ENCODE measurements around the gene TULP4.
"Not testable (repeated sequence)": the region's sequence is repeated elsewhere in the genome, so short reads cannot be mapped to it uniquely, and the experiment has no call there.

TULP4 gene

GRCh38 chr6:158508450-158508849 lies 196.2 kb downstream of the TULP4 start:
- DNase-seq, result no peak

DNA sequence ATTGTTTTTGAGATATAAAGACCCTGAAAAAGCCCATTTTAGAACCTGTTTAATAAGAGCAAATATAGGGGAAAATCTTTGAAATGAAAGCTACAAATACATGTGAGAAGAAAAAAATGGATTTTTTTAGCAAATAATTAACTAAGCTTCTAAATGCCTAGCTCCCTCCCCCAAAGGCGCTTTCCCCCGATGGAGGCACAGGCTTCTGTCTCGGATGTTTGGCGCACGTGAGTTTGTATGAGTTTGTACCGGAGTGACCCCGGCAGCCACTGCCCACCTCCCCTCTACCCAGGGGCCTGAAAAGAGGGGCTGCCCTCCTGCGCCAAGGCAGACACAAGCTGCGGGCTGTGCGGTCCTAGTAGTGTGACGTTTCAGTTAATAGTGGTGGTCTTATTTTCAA lies 197.2 kb downstream of the TULP4 start:
- no peak for DNase-seq

GRCh38 chr6:158512809-158513208 lies 200.5 kb downstream of the TULP4 start:
- no peak for DNase-seq

DNA sequence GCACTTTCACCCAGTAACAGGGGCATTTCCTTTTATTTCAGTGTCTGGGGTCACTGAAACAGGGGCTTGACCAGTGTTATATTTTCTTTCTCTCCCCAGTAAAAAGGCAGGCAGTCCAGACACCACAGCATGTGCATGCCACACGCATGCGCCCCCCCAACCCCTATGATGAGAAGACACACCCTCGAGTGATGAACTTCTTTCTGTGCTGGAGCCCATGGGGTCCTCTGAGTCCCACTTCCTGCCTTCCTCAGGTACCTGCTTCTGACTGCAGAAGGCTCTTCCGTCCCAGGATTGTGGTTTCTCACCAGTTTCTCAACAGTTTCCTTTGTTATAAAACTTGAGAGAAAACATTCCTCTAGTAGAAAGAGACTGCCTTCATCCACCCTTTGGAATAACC lies 201.9 kb downstream of the TULP4 start:
- no peak for DNase-seq

GRCh38 chr6:158514991-158515390 lies 202.7 kb downstream of the TULP4 start:
- no peak for DNase-seq

DNA sequence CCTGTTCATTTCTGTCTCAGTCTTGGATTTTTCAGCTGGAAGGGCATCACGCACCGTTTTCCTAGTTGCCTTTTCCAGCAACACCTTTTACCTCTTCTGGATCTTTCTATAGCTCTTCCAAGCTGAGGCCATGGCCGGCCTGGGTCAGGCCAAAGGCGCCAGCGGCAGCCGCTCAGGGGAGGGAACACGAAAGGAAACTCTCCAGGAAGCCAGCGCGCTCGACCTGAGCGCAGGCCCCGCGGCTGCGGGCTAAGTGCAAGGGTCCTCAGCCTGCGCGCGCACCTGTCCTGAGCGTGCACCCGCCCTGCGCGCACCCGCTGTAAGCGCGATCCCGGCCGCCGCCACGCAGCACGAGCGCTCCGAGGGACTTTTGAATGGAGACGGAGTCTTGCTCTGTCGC lies 203.8 kb downstream of the TULP4 start:
- DNase-seq, result no peak

- no peak for DNase-seq
These were observed 204.8 kb downstream of the TULP4 start for GRCh38 chr6:158517038-158517437.

DNA sequence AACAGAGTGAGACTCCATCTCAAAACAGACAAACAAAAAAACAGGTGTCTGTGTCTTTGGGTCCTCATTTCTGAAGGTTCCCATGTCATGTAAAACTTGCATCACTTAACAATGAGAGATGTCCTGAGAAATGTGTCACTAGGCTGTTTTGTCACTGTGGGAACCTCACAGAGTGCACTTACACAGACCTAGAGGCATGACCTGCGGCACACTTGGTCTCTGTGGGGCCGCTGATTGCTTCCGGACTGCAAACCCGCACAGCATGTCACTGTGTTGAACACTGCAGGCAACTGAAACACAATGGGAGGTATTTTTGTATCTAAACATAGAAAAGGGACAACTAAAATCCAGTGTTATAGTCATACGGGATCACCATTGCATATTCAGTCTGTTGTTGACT lies 205.3 kb downstream of the TULP4 start:
- no peak for DNase-seq

- peak; percentile 79 for DNase-seq
These were observed 206.2 kb downstream of the TULP4 start for GRCh38 chr6:158518191-158519127.

DNA sequence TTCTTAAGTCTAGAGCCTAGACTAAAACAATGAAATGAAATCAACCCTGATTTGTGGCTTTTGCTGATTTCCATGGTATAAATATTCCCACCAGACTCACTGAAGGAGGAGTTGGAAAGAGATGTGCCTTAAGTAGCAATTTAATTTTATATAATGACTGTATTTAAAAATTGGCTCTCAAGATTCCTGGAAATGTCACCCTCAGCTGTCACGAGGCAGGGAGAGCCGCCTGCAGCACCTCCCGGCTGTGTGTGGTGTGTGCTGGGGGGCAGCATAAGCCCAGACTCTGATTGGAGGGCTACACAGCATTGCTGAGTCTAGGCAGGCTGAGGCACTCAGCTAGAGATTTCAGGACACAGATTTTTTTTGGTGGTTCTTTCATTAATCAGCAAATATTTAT lies 207.0 kb downstream of the TULP4 start:
- no peak for DNase-seq

- DNase-seq, result no peak
These were observed 207.5 kb downstream of the TULP4 start for GRCh38 chr6:158519761-158520160.

GRCh38 chr6:158520975-158521374 lies 208.7 kb downstream of the TULP4 start:
- not testable (repeated sequence) for DNase-seq

DNA sequence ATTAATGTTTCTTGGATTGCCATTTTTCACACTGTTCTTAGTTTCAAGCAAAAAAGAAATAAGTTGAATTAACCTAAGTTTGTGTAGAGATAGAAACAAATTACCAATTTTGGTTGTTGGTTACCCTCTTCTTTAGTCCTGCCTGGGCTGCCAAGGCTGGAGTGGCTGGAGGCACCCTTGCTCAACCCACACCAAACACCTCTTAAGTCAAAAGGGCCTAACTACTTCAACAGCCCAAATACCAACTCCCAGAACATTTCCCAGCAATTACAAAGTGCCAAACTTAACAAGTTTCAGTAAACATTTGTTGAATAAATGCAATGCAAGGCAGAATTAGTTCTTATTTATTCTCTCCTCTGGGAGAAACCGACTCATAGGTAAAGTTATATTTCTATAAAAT lies 209.5 kb downstream of the TULP4 start:
- no peak for DNase-seq

GRCh38 chr6:158522616-158523015 lies 210.4 kb downstream of the TULP4 start:
- no peak for DNase-seq

DNA sequence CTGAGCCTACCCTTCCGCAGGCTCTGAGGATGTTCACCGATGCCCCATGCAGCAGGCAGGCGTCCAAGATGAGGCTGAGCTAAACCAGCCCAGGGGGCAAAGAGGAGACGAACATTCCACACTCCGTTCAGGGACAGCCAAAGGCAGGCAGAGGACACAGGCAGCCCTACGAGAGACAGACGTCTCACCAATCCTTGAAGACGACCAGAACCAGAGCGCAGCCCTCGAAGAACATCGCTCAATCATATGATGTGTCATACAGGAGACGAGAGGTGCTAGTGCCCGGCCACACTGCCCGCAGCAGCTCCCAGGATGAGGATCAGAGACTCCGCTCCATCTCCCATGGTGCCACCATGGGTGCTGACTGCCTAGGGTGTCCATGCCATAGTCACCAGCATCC lies 212.0 kb downstream of the TULP4 start:
- DNase-seq, result no peak

GRCh38 chr6:158527858-158528257 lies 215.6 kb downstream of the TULP4 start:
- not testable (repeated sequence) for DNase-seq

DNA sequence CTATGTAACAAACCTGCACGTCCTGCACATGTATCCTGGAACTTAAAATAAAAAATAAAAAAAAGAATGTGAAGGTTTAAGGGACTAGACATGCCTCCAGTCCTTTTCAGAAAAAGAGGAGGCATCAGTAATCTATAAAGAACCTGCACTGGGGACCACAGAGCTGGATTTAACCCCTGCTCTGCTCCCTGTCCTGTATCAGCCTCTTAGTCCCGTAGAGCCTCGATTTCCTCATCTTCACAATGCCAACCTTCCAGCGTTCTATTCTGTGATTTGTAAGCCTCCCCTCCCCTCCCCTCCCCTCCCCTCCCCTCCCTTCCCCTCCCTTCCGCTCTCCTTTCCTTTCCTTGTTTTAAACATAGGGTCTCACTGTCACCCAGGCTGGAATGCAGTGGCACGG lies 216.6 kb downstream of the TULP4 start:
- no peak for DNase-seq

DNA sequence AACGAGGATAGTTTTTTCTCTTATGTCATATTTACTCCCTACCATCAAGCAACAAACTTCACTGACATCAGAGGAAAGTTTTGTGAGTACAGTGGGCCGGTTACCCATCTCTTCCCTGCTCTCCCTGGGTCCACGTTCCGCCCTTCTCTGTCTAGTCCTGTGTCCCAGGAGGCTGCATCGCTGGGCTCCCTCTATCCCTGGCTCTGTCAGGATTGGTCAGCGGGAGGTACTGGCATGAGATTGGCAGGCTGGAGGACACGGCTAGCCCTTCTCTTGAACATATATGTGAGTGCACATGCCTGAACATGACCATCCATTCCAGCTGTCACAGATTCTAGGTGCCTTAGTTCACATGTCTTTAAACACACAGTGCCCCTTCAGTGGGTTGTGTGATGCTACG lies 217.4 kb downstream of the TULP4 start:
- no peak for DNase-seq

GRCh38 chr6:158531566-158531965 lies 219.3 kb downstream of the TULP4 start:
- DNase-seq, result no peak

- no peak for DNase-seq
These were observed 219.7 kb downstream of the TULP4 start for GRCh38 chr6:158531970-158532369.

GRCh38 chr6:158536084-158536890 lies 224.0 kb downstream of the TULP4 start:
- DNase-seq, result peak; percentile 55

DNA sequence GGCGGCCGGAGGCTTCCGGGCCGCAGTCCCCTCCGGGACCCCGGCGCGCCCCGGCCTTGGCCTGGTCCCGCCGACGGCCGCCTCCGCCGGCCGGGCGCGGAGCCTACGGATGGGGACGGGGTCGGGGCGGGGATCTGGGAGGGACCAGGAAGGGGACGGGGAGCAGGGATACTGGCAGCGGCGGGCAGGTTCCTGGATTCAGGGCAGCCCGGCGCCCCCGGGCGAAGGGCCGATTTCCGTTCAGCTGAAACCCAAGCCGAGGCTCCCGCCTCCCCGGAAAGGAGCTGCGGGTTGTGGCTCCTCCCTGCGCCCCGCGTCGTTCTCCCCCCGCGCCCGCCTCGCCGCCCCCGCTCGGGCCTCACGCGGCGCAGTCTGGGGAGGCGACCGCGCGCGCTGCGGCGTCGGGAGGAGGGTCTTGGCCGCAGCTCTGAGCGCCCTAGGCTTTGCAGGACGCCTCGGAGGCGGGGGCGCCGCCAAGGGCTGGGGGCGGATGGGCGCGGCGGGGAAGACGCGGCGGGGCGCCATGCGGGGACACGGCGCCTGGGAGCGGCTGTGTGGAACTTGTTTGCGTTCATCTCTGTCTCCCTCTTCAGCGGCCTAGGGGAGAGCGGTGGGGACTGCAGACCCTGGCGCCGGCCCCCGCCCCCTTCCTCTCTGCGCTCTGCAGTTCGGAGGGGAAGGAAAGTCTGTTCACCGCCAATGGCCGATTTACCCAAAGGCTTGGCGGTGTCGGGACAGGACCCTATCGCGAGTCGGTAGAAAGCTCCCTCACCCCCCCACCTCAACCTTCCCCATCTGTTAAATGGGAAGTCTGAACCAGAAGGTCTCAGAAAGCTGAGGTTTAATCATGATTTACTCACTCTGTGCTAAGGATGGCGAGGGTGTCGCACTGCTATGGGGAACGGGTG lies 224.9 kb downstream of the TULP4 start:
- DNase-seq, result no peak

GRCh38 chr6:158538741-158539140 lies 226.5 kb downstream of the TULP4 start:
- DNase-seq, result no peak

Measured in fibroblast of skin of right quadriceps (primary cell).